B cell (primary cell): ENCODE results near the gene KANK2. TPM values are rescaled to one million over a fixed set of nuclear protein-coding genes. Genes with fewer than 3 reads are reported as not detected.

ENCODE experiments used
- ATAC-seq: fragments of 200-7000 bp; cut with Tn5 transposase; one replicate; pipeline ENCODE4 v1.10.0; 2021; ENCODE audit warnings: low read depth, mild to moderate bottlenecking, moderate number of reproducible peaks, moderate library complexity
- CTCF ChIA-PET: fragments of 350-600 bp; sonication (Branson Sonifier 250); formaldehyde crosslinking; loops from one replicate; lab custom pipeline; 2021; ENCODE audit warnings: antibody characterized with exemption, inconsistent platforms; lab: Charles Lee
- POLR2A ChIA-PET: fragments of 350-600 bp; sonication (Branson Sonifier 250); formaldehyde crosslinking; loops from one replicate; lab custom pipeline; 2021; ENCODE audit warnings: antibody characterized with exemption; lab: Charles Lee
- DNase-seq: peaks from one replicate; pipeline ENCODE4 v3.0.0; 2013
- H2AFZ ChIP-seq: 2 replicates; pipeline ENCODE4 v1.6.1; 2012; ENCODE audit warnings: mild to moderate bottlenecking, low read depth, low read length; ENCODE audit not compliant: insufficient read depth, poor library complexity, severe bottlenecking
- H3K27ac ChIP-seq, 2 donors: 1 replicate in 1 of 2; 2 replicates in 1 of 2; pipeline ENCODE4 v1.5.1; 2012 to 2013; ENCODE audit warnings: low read length in 2 of 2, mild to moderate bottlenecking in 2 of 2, moderate library complexity in 1 of 2
- H3K27me3 ChIP-seq, 4 experiments: fragments of 200-600 bp in 1 of 4; sonication (generic) in 1 of 4; replicated peaks in 1 of 4; 1 replicate in 2 of 4; 2 replicates in 2 of 4; pipeline versions ENCODE4 v1.6.1 to v1.7.0; 2013 to 2016; ENCODE audit warnings: low read length in 3 of 4, mild to moderate bottlenecking in 2 of 4, mixed read lengths in 1 of 4, moderate library complexity in 1 of 4; ENCODE audit not compliant: insufficient read depth in 4 of 4, control insufficient read depth in 3 of 4; ENCODE audit errors: control extremely low read depth in 1 of 4
- H3K36me3 ChIP-seq, 2 experiments: replicated peaks in 1 of 2; 1 replicate in 1 of 2; 2 replicates in 1 of 2; pipeline versions ENCODE4 v1.6.1 to v1.7.1; 2013; ENCODE audit warnings: low read length in 1 of 2; ENCODE audit not compliant: insufficient read depth in 2 of 2, control insufficient read depth in 1 of 2; ENCODE audit errors: control extremely low read depth in 1 of 2, extremely low read depth in 1 of 2
- H3K4me1 ChIP-seq, 2 donors: fragments of 200-600 bp in 1 of 2; sonication (generic) in 1 of 2; 1 replicate in 1 of 2; 2 replicates in 1 of 2; pipeline versions ENCODE4 v1.5.1 to v1.6.1; 2013 to 2017; ENCODE audit warnings: low read length in 2 of 2; ENCODE audit not compliant: control insufficient read depth in 2 of 2, insufficient read depth in 2 of 2
- H3K4me2 ChIP-seq: replicated peaks from 2 replicates; pipeline ENCODE3; 2012; ENCODE audit warnings: mild to moderate bottlenecking, low read depth, low read length; ENCODE audit not compliant: poor library complexity, severe bottlenecking
- H3K4me3 ChIP-seq, 5 experiments: fragments of 200-600 bp in 1 of 5; sonication (generic) in 1 of 5; 1 replicate in 3 of 5; 2 replicates in 2 of 5; pipeline versions ENCODE4 v1.5.1 to v1.7.0; 2011 to 2016; ENCODE audit warnings: low read length in 4 of 5, mild to moderate bottlenecking in 4 of 5, low read depth in 2 of 5, control low read depth in 1 of 5, moderate library complexity in 1 of 5; ENCODE audit not compliant: insufficient read depth in 1 of 5; ENCODE audit errors: control extremely low read depth in 1 of 5, extremely low read depth in 1 of 5
- H3K79me2 ChIP-seq: fragments of 200-600 bp; sonication (generic); one replicate; pipeline ENCODE4 v1.6.0; 2016; ENCODE audit warnings: low read length; ENCODE audit not compliant: control insufficient read depth, insufficient read depth
- H3K9ac ChIP-seq: fragments of 200-600 bp; sonication (generic); 2 replicates; pipeline ENCODE4 v1.6.1; 2017; ENCODE audit warnings: mild to moderate bottlenecking, low read length, moderate library complexity
- H3K9me3 ChIP-seq, 3 donors: one replicate each; pipeline versions ENCODE4 v1.6.1 to v1.7.1; 2013; ENCODE audit warnings: low read length in 2 of 3; ENCODE audit not compliant: control insufficient read depth in 2 of 3, insufficient read depth in 1 of 3; ENCODE audit errors: control extremely low read depth in 1 of 3
- H4K20me1 ChIP-seq: 2 replicates; pipeline ENCODE4 v1.6.0; 2012; ENCODE audit warnings: mild to moderate bottlenecking, low read length; ENCODE audit not compliant: insufficient read depth, control insufficient read depth, poor library complexity, severe bottlenecking
- H3K27ac Mint-ChIP-seq: one replicate; pipeline ENCODE4 v1.8.0; 2021; ENCODE audit warnings: mixed read lengths
- H3K27me3 Mint-ChIP-seq: one replicate; pipeline ENCODE4 v1.8.0; 2021; ENCODE audit warnings: mixed read lengths
- H3K4me1 Mint-ChIP-seq: one replicate; pipeline ENCODE4 v1.8.0; 2021; ENCODE audit warnings: mixed read lengths
- H3K4me3 Mint-ChIP-seq: one replicate; pipeline ENCODE4 v1.8.0; 2021; ENCODE audit warnings: mixed read lengths
- H3K9me3 Mint-ChIP-seq: one replicate; pipeline ENCODE4 v1.8.0; 2022; ENCODE audit warnings: mixed read lengths; ENCODE audit not compliant: insufficient read depth
- CTCF ChIP-seq: fragments of 200-600 bp; IDR thresholded peaks from one replicate; pipeline ENCODE4 v1.8.0; 2022; ENCODE audit warnings: antibody characterized with exemption, mild to moderate bottlenecking
- EZH2 ChIP-seq: IDR thresholded peaks from 2 replicates; pipeline ENCODE4 v1.6.1; 2012; ENCODE audit warnings: borderline replicate concordance, low read depth, mild to moderate bottlenecking, moderate library complexity, low read length; ENCODE audit not compliant: insufficient read depth, poor library complexity, severe bottlenecking
- WGBS: methylation state at CpG from one replicate; pipeline ENCODE4 v1.1.5; 2013; ENCODE audit warnings: missing lambda C conversion rate; ENCODE audit not compliant: insufficient coverage; 5-methylcytosine and 5-hydroxymethylcytosine counted together
- intact Hi-C: fragments of 100-400 bp; cut with micrococcal nuclease; formaldehyde crosslinking; loops from one replicate; pipeline ENCODE4 v1.10.0; 2022
- polyA plus RNA-seq: library from polyadenylated mRNA; depleted of rRNA; stranded (reverse); fragments of >200 nt; gene quantifications from 2 replicates; pipeline ENCODE4 v1.2.3, GENCODE V29; 2012
- total RNA-seq, 2 donors: library from RNA; stranded (reverse); fragments of 120-200 nt in 1 of 2; gene quantifications; 1 replicate in 1 of 2; 2 replicates in 1 of 2; pipeline versions ENCODE4 v1.2.3 to v1.2.4, GENCODE V29; 2013 to 2022

KANK2 gene
- total and polyA plus RNA-seq, 2 donors (not counting 1 experiment from before 2014, with no cell fraction given) = 0.54 to 18.9 TPM

DNA sequence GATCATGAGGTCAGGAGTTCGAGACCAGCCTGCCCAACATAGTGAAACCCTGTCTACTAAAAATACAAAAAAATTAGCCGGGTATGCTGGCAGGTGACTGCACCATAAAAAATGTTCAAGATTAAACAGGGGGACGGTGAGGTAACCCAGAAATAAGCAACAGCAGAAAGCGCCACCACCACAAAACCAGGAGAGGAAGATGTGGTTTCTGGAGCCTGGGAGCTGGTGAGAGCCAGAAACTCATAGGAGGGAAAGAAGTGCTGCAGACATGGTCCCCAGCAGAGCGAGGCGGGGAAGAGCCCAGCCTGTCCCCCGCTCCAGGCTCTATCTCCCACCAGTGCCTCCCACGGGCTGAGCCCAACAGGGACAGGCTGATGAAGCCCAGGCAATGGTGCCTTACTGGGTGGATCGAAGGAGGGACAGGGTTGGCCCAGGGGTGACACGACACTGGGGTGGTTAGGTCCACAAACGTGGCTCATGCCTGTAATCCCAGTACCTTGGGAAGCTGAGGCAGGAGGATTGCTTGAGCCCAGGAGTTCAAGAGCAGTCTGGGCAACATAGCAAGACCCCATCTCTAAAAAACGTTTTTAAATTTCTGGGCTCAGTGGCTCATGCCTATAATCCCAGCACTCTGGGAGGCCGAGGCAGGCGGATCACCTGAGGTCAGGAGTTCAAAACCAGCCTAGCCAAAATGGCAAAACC, 60.8 kb downstream of the KANK2 start:
- Histone ChIP-seq H3K4me3 (no peak overlapping the region), H3K27ac (no peak overlapping the region), H3K9me3 (peaks cover 0 to 12% (median 0%) of the 10 kb centered on the region in 3 donors), H3K4me2 (no peak overlapping the region), H3K36me3 (no peaks in the 10 kb centered on the region), H2AFZ (no peak overlapping the region), H3K9ac (no peak overlapping the region), H3K79me2 (no peaks in the 10 kb centered on the region), H4K20me1 (no peaks in the 10 kb centered on the region), H3K4me1 (peaks cover 5 to 14% of the 10 kb centered on the region in 2 donors), H3K27me3 (peaks cover 0 to 26% (median 5%) of the 10 kb centered on the region in 4 experiments)
- H3K27ac Mint-ChIP-seq = no peak overlapping the region
- no peaks in the 10 kb centered on the region for H3K9me3 Mint-ChIP-seq
- no peak for TF ChIP-seq CTCF
- TF ChIP-seq EZH2 = no peak
- intact Hi-C loops = loop anchor here (1.0 kb wide), 1 partner anchor 67 kb away; no protein-coding TSS in a partner anchor
- 80% methylated on average over 8 of the region's 14 CpGs for WGBS
- H3K27me3 Mint-ChIP-seq = peaks cover 19% of the 10 kb centered on the region
- H3K4me1 Mint-ChIP-seq = peaks cover 11% of the 10 kb centered on the region
- POLR2A ChIA-PET = no interaction called here
- no peak for DNase-seq
- CTCF ChIA-PET = interaction anchor here (0.6 to 2.0 kb wide), 5 partner anchors 7 to 195 kb away, joined by 3 to 6 read pairs (median 4); no protein-coding TSS in a partner anchor
- no peak overlapping the region for H3K4me3 Mint-ChIP-seq
- no peak for ATAC-seq

DNA sequence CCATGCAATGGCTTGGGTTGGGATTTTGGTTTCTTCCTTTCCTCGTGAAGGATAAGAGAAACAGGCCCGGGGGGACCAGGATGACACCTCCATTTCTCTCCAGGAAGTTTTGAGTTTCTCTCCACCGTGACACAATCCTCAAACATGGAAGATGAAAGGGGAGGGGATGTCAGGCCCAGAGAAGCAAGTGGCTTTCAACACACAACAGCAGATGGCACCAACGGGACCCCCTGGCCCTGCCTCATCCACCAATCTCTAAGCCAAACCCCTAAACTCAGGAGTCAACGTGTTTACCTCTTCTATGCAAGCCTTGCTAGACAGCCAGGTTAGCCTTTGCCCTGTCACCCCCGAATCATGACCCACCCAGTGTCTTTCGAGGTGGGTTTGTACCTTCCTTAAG, 65.9 kb downstream of the KANK2 start:
- POLR2A ChIA-PET = no interaction called here
- H4K20me1 ChIP-seq = no peaks in the 10 kb centered on the region
- H3K4me3 Mint-ChIP-seq = no peak overlapping the region
- no peaks in the 10 kb centered on the region for H3K9me3 ChIP-seq
- WGBS = 77% methylated on average over 6 of the region's 7 CpGs
- H2AFZ ChIP-seq = no peak overlapping the region
- H3K9ac ChIP-seq = no peak overlapping the region
- intact Hi-C loops = loop anchor here (1.0 to 2.0 kb wide), 3 partner anchors 35 to 189 kb away; no protein-coding TSS in a partner anchor
- no peaks in the 10 kb centered on the region for H3K9me3 Mint-ChIP-seq
- CTCF ChIA-PET = interaction anchor here (0.5 to 8.2 kb wide), 5 partner anchors 27 to 189 kb away, joined by 3 to 179 read pairs (median 11); no protein-coding TSS in a partner anchor
- peaks cover 0 to 6% of the 10 kb centered on the region in 2 donors for H3K4me1 ChIP-seq
- H3K4me1 Mint-ChIP-seq = peaks cover 5% of the 10 kb centered on the region
- H3K27ac ChIP-seq = no peak overlapping the region
- no peak overlapping the region for H3K4me2 ChIP-seq
- ATAC-seq (no peak), DNase-seq (no peak)
- no peaks in the 10 kb centered on the region for H3K79me2 ChIP-seq
- TF ChIP-seq EZH2 = no peak
- TF ChIP-seq CTCF = no peak
- H3K27me3 ChIP-seq = peaks cover 0 to under 1% (median 0%) of the 10 kb centered on the region in 4 experiments
- H3K36me3 ChIP-seq = no peaks in the 10 kb centered on the region
- H3K27ac Mint-ChIP-seq = no peak overlapping the region
- peaks cover 2% of the 10 kb centered on the region for H3K27me3 Mint-ChIP-seq
- H3K4me3 ChIP-seq = no peak overlapping the region
